PC-3 (cell line): Measurements from ENCODE around the gene HYAL2.

Experiments
- EZH2phosphoT487 ChIP-seq: fragments of 300-600 bp; sonication (generic); IDR thresholded peaks from 2 replicates; pipeline ENCODE4 v1.6.1; 2018; ENCODE audit warnings: mild to moderate bottlenecking, antibody characterized with exemption, low read length, borderline replicate concordance
- TF ChIP-seq, protein P1 (sequence below): fragments of 300-600 bp; sonication (generic); conservative IDR thresholded peaks from 2 replicates; pipeline ENCODE4 v1.5.1; 2017; ENCODE audit warnings: antibody characterized with exemption, low read depth, mild to moderate bottlenecking, low read length

DNA sequence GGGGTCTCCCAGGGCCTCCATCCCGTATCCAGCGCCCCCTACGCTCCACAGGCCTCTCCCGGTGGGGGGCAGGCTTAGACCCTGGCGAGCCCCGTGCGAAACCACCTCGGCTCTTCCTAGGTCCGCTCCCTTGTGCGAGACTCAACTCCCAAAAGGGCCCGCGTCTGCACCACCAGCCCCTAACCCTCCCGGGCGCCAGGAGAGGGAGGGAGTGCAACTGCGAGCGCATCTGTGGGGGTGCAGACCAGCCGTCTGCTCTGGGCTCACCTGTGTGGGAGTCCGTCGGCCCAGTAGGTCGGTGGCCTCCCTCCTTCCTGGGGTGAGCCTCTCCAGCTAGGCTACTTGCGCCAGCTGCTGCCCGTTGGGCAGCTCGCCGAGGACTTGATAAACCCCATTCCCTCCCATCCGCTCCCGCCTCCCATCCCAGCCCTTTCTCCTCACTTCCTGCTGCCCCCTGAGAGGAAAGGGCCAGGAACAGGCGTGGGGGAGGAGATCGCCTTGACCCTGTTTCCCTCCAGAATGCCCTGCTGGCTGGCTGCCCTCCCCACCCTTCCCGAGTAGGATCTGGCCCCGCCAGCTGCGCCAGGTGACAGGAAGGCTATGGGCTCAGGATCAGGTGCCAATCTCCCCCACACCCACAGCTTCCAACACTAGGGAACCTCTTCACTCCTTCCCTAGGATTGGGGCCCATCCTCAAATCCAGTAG lies at the start of gene HYAL2:
- TF ChIP-seq, protein P1, sequence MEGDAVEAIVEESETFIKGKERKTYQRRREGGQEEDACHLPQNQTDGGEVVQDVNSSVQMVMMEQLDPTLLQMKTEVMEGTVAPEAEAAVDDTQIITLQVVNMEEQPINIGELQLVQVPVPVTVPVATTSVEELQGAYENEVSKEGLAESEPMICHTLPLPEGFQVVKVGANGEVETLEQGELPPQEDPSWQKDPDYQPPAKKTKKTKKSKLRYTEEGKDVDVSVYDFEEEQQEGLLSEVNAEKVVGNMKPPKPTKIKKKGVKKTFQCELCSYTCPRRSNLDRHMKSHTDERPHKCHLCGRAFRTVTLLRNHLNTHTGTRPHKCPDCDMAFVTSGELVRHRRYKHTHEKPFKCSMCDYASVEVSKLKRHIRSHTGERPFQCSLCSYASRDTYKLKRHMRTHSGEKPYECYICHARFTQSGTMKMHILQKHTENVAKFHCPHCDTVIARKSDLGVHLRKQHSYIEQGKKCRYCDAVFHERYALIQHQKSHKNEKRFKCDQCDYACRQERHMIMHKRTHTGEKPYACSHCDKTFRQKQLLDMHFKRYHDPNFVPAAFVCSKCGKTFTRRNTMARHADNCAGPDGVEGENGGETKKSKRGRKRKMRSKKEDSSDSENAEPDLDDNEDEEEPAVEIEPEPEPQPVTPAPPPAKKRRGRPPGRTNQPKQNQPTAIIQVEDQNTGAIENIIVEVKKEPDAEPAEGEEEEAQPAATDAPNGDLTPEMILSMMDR = no peak
- TF ChIP-seq EZH2phosphoT487 = no peak
